ENCODE results near the gene AGBL5. TPM values are rescaled to one million over a fixed set of nuclear protein-coding genes. Genes with fewer than 3 reads are reported as not detected.
"Not testable (repeated sequence)": the region's sequence is repeated elsewhere in the genome, so short reads cannot be mapped to it uniquely, and the experiment has no call there.

Gene AGBL5
- total RNA-seq, 2 experiments from 2014 or later = 12.9 to 14.1 TPM

- intact Hi-C loops (cut with micrococcal nuclease) = loop anchor here (1.0 to 2.0 kb wide), 4 partner anchors 9 to 63 kb away; partner anchors contain the start of genes AGBL5, KHK and PREB
- H3K27me3 Mint-ChIP-seq = no peaks in the 10 kb centered on the region
- peak overlapping the region; percentile 83 for H3K4me3 Mint-ChIP-seq
- H3K36me3 Mint-ChIP-seq = peaks cover 18% of the 10 kb centered on the region
- peak overlapping the region; percentile 93 for H3K27ac Mint-ChIP-seq
- no peaks in the 10 kb centered on the region for H3K9me3 Mint-ChIP-seq
- CTCF ChIA-PET = interaction anchor here (1.0 to 3.5 kb wide), 8 partner anchors 9 to 110 kb away, joined by 3 to 29 read pairs (median 4); partner anchors contain the start of genes AGBL5 and KHK
- DNase-seq = no peak
- POLR2A ChIA-PET = interaction anchor here (0.9 to 2.4 kb wide), 8 partner anchors 9 to 51 kb away, joined by 3 to 21 read pairs (median 5); partner anchors contain the start of genes ABHD1, AGBL5, KHK and TMEM214
- peaks cover 72% of the 10 kb centered on the region for H3K4me1 Mint-ChIP-seq (ENCODE audit: low read depth)
Observed at GRCh38 chr2:27071990-27072830, 20.7 kb downstream of the AGBL5 start.

- Mint-ChIP-seq H3K27me3 (no peaks in the 10 kb centered on the region), H3K4me3 (peak overlapping the region; percentile 83), H3K36me3 (peaks cover 18% of the 10 kb centered on the region), H3K27ac (peak overlapping the region; percentile 93), H3K4me1 (ENCODE audit: low read depth) (peaks cover 70% of the 10 kb centered on the region), H3K9me3 (no peaks in the 10 kb centered on the region)
- no peak for DNase-seq
- intact Hi-C loops (cut with micrococcal nuclease) = no loop called here
- POLR2A ChIA-PET = interaction anchor here (1.4 to 2.4 kb wide), 2 partner anchors 9 to 14 kb away, joined by 5 to 21 read pairs; partner anchors contain the start of gene KHK
- CTCF ChIA-PET = interaction anchor here (1.6 to 3.5 kb wide), 4 partner anchors 9 to 22 kb away, joined by 4 to 29 read pairs (median 10); partner anchors contain the start of genes AGBL5 and KHK
Observed at GRCh38 chr2:27072920-27073319, 21.5 kb downstream of the AGBL5 start.

GRCh38 chr2:27073782-27074181, 22.3 kb downstream of the AGBL5 start:
- POLR2A ChIA-PET = interaction anchor here (1.4 kb wide), 1 partner anchor 13 kb away, joined by 5 read pairs; the partner anchor contains the start of gene KHK
- CTCF ChIA-PET = interaction anchor here (1.6 to 3.5 kb wide), 2 partner anchors 12 to 23 kb away, joined by 5 to 14 read pairs; partner anchors contain the start of genes AGBL5 and KHK
- Mint-ChIP-seq H3K27ac (peak overlapping the region; percentile 73), H3K27me3 (no peaks in the 10 kb centered on the region), H3K4me1 (ENCODE audit: low read depth) (peaks cover 61% of the 10 kb centered on the region), H3K4me3 (no peak overlapping the region), H3K36me3 (peaks cover 18% of the 10 kb centered on the region), H3K9me3 (no peaks in the 10 kb centered on the region)
- intact Hi-C loops (cut with micrococcal nuclease) = no loop called here
- DNase-seq = no peak

GRCh38 chr2:27074738-27075565, 23.5 kb downstream of the AGBL5 start:
- peak; percentile 61 for DNase-seq
- H3K36me3 Mint-ChIP-seq = peaks cover 7% of the 10 kb centered on the region
- POLR2A ChIA-PET = interaction anchor here (0.7 kb wide), 1 partner anchor 1864 kb away, joined by 3 read pairs; no protein-coding TSS in a partner anchor
- CTCF ChIA-PET = interaction anchor here (0.7 to 1.5 kb wide), 4 partner anchors 10 to 205 kb away, joined by 3 read pairs; no protein-coding TSS in a partner anchor
- no peaks in the 10 kb centered on the region for H3K27me3 Mint-ChIP-seq
- H3K27ac Mint-ChIP-seq = peak overlapping the region; percentile 77
- H3K4me1 Mint-ChIP-seq (ENCODE audit: low read depth) = peaks cover 50% of the 10 kb centered on the region
- intact Hi-C loops (cut with micrococcal nuclease) = no loop called here
- no peaks in the 10 kb centered on the region for H3K9me3 Mint-ChIP-seq
- H3K4me3 Mint-ChIP-seq = peak overlapping the region; percentile 17

GRCh38 chr2:27075566-27075871, 24.1 kb downstream of the AGBL5 start:
- ChIA-PET POLR2A (interaction anchor here (0.7 kb wide), 1 partner anchor 1865 kb away, joined by 3 read pairs; no protein-coding TSS in a partner anchor), CTCF (interaction anchor here (0.8 to 1.5 kb wide), 3 partner anchors 9 to 42 kb away, joined by 3 read pairs; no protein-coding TSS in a partner anchor)
- peaks cover 45% of the 10 kb centered on the region for H3K4me1 Mint-ChIP-seq (ENCODE audit: low read depth)
- H3K4me3 Mint-ChIP-seq = peak overlapping the region; percentile 17
- H3K27me3 Mint-ChIP-seq; H3K9me3 Mint-ChIP-seq; H3K36me3 Mint-ChIP-seq; intact Hi-C loops (cut with micrococcal nuclease): not testable (repeated sequence)
- peak; percentile 48 for DNase-seq
- H3K27ac Mint-ChIP-seq = peak overlapping the region; percentile 77

- Mint-ChIP-seq H3K27me3 (no peaks in the 10 kb centered on the region), H3K27ac (peak overlapping the region; percentile 58), H3K9me3 (no peaks in the 10 kb centered on the region), H3K4me3 (no peak overlapping the region), H3K36me3 (no peaks in the 10 kb centered on the region), H3K4me1 (ENCODE audit: low read depth) (peaks cover 47% of the 10 kb centered on the region)
- ChIA-PET POLR2A (interaction anchor here (1.1 kb wide), 1 partner anchor 25 kb away, joined by 3 read pairs; the partner anchor contains the start of gene AGBL5), CTCF (interaction anchor here (0.8 kb wide), 1 partner anchor 114 kb away, joined by 6 read pairs; no protein-coding TSS in a partner anchor)
- DNase-seq = no peak
- intact Hi-C loops (cut with micrococcal nuclease) = no loop called here
Observed at GRCh38 chr2:27076323-27076722, 24.9 kb downstream of the AGBL5 start.

GRCh38 chr2:27077231-27077630, 25.8 kb downstream of the AGBL5 start:
- Mint-ChIP-seq H3K36me3 (no peaks in the 10 kb centered on the region), H3K4me3 (peak overlapping the region; percentile 10), H3K9me3 (no peaks in the 10 kb centered on the region), H3K27me3 (no peaks in the 10 kb centered on the region), H3K4me1 (ENCODE audit: low read depth) (peaks cover 49% of the 10 kb centered on the region), H3K27ac (no peak overlapping the region)
- CTCF ChIA-PET = interaction anchor here (0.8 kb wide), 1 partner anchor 115 kb away, joined by 6 read pairs; no protein-coding TSS in a partner anchor
- intact Hi-C loops (cut with micrococcal nuclease) = no loop called here
- no peak for DNase-seq
- POLR2A ChIA-PET = interaction anchor here (1.1 kb wide), 1 partner anchor 26 kb away, joined by 3 read pairs; the partner anchor contains the start of gene AGBL5

GRCh38 chr2:27078267-27079194, 27.1 kb downstream of the AGBL5 start, which contains the start of gene EMILIN1:
EMILIN1 (plus strand) TSS chr2:27078615; CDS start chr2:27079066, 451 bp downstream.
- ChIA-PET CTCF (no interaction called here), POLR2A (no interaction called here)
- H3K9me3 Mint-ChIP-seq = no peaks in the 10 kb centered on the region
- no peaks in the 10 kb centered on the region for H3K27me3 Mint-ChIP-seq
- DNase-seq = no peak
- peaks cover 39% of the 10 kb centered on the region for H3K4me1 Mint-ChIP-seq (ENCODE audit: low read depth)
- H3K27ac Mint-ChIP-seq = no peak within 1 kb of the TSS
- no peaks in the 10 kb centered on the region for H3K36me3 Mint-ChIP-seq
- H3K4me3 Mint-ChIP-seq = no peak within 1 kb of the TSS
- intact Hi-C loops (cut with micrococcal nuclease) = no loop called here

GRCh38 chr2:27079233-27080139, 28.0 kb downstream of the AGBL5 start:
- intact Hi-C loops (cut with micrococcal nuclease) = no loop called here
- no peaks in the 10 kb centered on the region for H3K9me3 Mint-ChIP-seq
- H3K4me3 Mint-ChIP-seq = no peak overlapping the region
- no peak for DNase-seq
- H3K27me3 Mint-ChIP-seq = no peaks in the 10 kb centered on the region
- ChIA-PET CTCF (interaction anchor here (1.0 to 4.6 kb wide), 2 partner anchors 7 to 13 kb away, joined by 3 to 29 read pairs; partner anchors contain the start of gene OST4), POLR2A (no interaction called here)
- peak overlapping the region; percentile 44 for H3K27ac Mint-ChIP-seq
- H3K36me3 Mint-ChIP-seq = no peaks in the 10 kb centered on the region
- H3K4me1 Mint-ChIP-seq (ENCODE audit: low read depth) = peaks cover 32% of the 10 kb centered on the region

GRCh38 chr2:27080140-27080469, 28.6 kb downstream of the AGBL5 start:
- H3K27me3 Mint-ChIP-seq = no peaks in the 10 kb centered on the region
- peak overlapping the region; percentile 44 for H3K27ac Mint-ChIP-seq
- H3K9me3 Mint-ChIP-seq = no peaks in the 10 kb centered on the region
- DNase-seq = no peak
- H3K4me1 Mint-ChIP-seq (ENCODE audit: low read depth) = peaks cover 27% of the 10 kb centered on the region
- intact Hi-C loops (cut with micrococcal nuclease) = no loop called here
- H3K36me3 Mint-ChIP-seq = no peaks in the 10 kb centered on the region
- POLR2A ChIA-PET = interaction anchor here (2.5 kb wide), 1 partner anchor 8 kb away, joined by 21 read pairs; the partner anchor contains the start of gene OST4
- CTCF ChIA-PET = interaction anchor here (1.0 to 4.6 kb wide), 3 partner anchors 8 to 29 kb away, joined by 3 to 29 read pairs (median 12); partner anchors contain the start of genes AGBL5 and OST4
- H3K4me3 Mint-ChIP-seq = no peak overlapping the region

Data from activated CD4-positive, alpha-beta memory T cell treated with anti-CD3 and anti-CD28 coated beads for 36 hours (primary cell).